SK-N-SH (cell line): ENCODE measurements around the gene OR2F1.

ENCODE experiments used
- CHD2 ChIP-seq: fragments of 150-350 bp; IDR thresholded peaks from 2 replicates; pipeline ENCODE4 v1.6.1; 2018; ENCODE audit warnings: low read length; ENCODE audit not compliant: partially characterized antibody
- CTCF ChIP-seq: fragments of 200-600 bp; sonication (generic); IDR thresholded peaks from 2 replicates; pipeline ENCODE4 v1.6.1; 2017; ENCODE audit warnings: antibody characterized with exemption, mild to moderate bottlenecking, moderate library complexity
- EP300 ChIP-seq, 2 experiments: IDR thresholded peaks; 2 replicates each; pipeline versions ENCODE4 v1.4.0 to v1.6.1; 2012; ENCODE audit warnings: borderline replicate concordance in 1 of 2, low read depth in 1 of 2, low read length in 1 of 2
- POLR2AphosphoS5 ChIP-seq: IDR thresholded peaks from 2 replicates; pipeline ENCODE4 v1.6.1; 2012; ENCODE audit warnings: low read depth, low read length
- SIN3A ChIP-seq: IDR thresholded peaks from 2 replicates; pipeline ENCODE4 v1.6.1; 2012; ENCODE audit warnings: low read depth, mild to moderate bottlenecking, low read length, moderate library complexity, borderline replicate concordance
- TAF1 ChIP-seq: IDR thresholded peaks from 2 replicates; pipeline ENCODE4 v1.6.1; 2012; ENCODE audit warnings: low read depth, mild to moderate bottlenecking, low read length, moderate library complexity, borderline replicate concordance
- YY1 ChIP-seq: IDR thresholded peaks from 2 replicates; pipeline ENCODE4 v1.4.0; 2012; ENCODE audit warnings: low read depth, mild to moderate bottlenecking

- no peak for TF ChIP-seq CTCF
- no peak for TF ChIP-seq YY1
- no peak for TF ChIP-seq CHD2
- no peak for TF ChIP-seq SIN3A
- no peak for TF ChIP-seq TAF1
- TF ChIP-seq POLR2AphosphoS5, result no peak
- no peak for TF ChIP-seq EP300 (IDR thresholded peaks at IDR 0.05; ENCODE audit: borderline replicate concordance in 1 of 2, low read depth in 1 of 2, low read length in 1 of 2)
Observed at GRCh38 chr7:143909863-143910262, 44.8 kb upstream of the OR2F1 start.
